Thymus (tissue), 11 donors: ENCODE measurements around the gene TBX21. TPM values are rescaled to one million over a fixed set of nuclear protein-coding genes. Genes with fewer than 3 reads are reported as not detected.

Source experiments
- DNase-seq, 9 donors: peaks; one replicate each; pipeline ENCODE4 v3.0.0-alpha.2; 2013; ENCODE audit warnings: low spot score in 9 of 9, low read depth in 6 of 9, missing footprints in 1 of 9
- H3K27ac ChIP-seq, 2 donors: one replicate each; pipeline ENCODE4 v1.5.1; 2013; ENCODE audit warnings: control low read depth in 1 of 2, low read depth in 1 of 2, low read length in 1 of 2, mild to moderate bottlenecking in 1 of 2, moderate library complexity in 1 of 2
- H3K27me3 ChIP-seq, 2 donors: one replicate each; pipeline ENCODE4 v1.5.1; 2013; ENCODE audit warnings: low read length in 1 of 2; ENCODE audit not compliant: control insufficient read depth in 2 of 2, insufficient read depth in 1 of 2
- H3K36me3 ChIP-seq, 2 donors: one replicate each; pipeline ENCODE4 v1.5.1; 2013; ENCODE audit warnings: low read length in 1 of 2, mild to moderate bottlenecking in 1 of 2, moderate library complexity in 1 of 2; ENCODE audit not compliant: control insufficient read depth in 2 of 2, insufficient read depth in 2 of 2
- H3K4me1 ChIP-seq, 2 donors: one replicate each; pipeline ENCODE4 v1.5.1; 2013; ENCODE audit warnings: low read length in 2 of 2; ENCODE audit not compliant: control insufficient read depth in 2 of 2, insufficient read depth in 2 of 2
- H3K4me3 ChIP-seq, 2 donors: one replicate each; pipeline ENCODE4 v1.5.1; 2013; ENCODE audit warnings: low read length in 2 of 2, control low read depth in 1 of 2, mild to moderate bottlenecking in 1 of 2
- H3K9me3 ChIP-seq, 2 donors: one replicate each; pipeline ENCODE4 v1.5.1; 2013; ENCODE audit warnings: low read length in 1 of 2, mild to moderate bottlenecking in 1 of 2; ENCODE audit not compliant: control insufficient read depth in 2 of 2, insufficient read depth in 1 of 2
- WGBS: extraction: QIAGEN DNeasy Blood & Tissue Kit; methylation state at CpG from one replicate; pipeline ENCODE4 v1.1.7; 2013; 5-methylcytosine and 5-hydroxymethylcytosine counted together
- polyA plus RNA-seq: library from polyadenylated mRNA; stranded (reverse); fragments of 200-250 nt; gene quantifications from one replicate; pipeline ENCODE4 v1.2.3, GENCODE V29; 2013
- total RNA-seq: library from RNA; stranded (reverse); fragments of 120-200 nt; gene quantifications from one replicate; pipeline ENCODE4 v1.2.4, GENCODE V29; 2013
- donor health status: healthy.

TBX21 gene
- total and polyA plus RNA-seq, 2 donors: 1.6 TPM

- no peaks in the 10 kb centered on the region for H3K9me3 ChIP-seq
- 92% methylated on average over 3 of the region's 3 CpGs for WGBS
- peaks cover 14 to 19% of the 10 kb centered on the region in 2 donors for H3K4me1 ChIP-seq
- no peak for DNase-seq
- H3K27ac ChIP-seq: no peak overlapping the region
- no peak overlapping the region for H3K4me3 ChIP-seq
- peaks cover 4 to 18% of the 10 kb centered on the region in 2 donors for H3K36me3 ChIP-seq
- peaks cover 12 to 28% of the 10 kb centered on the region in 2 donors for H3K27me3 ChIP-seq
These were observed 42.9 kb upstream of the TBX21 start for GRCh38 chr17:47690121-47690520.

DNA sequence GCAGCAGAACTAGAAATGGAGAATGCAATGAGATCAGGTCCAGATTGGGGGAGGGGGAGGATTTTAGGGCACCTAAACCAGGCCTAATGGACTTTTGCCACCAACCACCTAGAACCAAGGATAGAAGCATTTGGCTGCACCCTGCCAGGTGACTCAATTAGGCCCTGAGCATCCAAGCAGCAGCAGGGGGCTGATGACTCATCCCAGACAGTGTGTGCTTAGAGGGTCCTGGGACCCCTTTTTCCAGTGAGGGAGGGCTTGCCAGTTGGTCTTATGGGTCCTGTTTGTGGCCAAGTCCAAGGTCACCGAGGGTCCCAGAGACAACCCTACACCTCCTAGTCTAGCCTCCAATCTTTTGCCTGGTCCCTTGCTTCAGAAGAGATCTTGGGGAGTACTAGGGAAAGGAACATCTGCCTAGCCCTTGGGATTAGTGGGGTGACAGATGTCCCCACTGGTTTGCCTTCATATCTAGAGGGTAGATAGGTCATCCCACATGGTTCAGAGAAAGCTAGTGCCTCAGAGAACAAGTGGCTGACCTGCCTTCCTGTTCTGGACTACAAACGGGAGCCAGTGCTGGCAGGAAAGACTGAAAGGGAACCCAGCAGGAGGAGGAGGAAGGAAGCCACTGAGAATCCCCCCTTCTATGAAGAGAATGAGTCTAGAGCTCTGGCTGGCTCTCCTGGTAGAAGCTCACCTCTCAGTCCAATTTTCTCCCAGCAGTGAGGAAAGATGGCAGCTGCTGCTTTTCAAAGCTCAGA, 40.7 kb upstream of the TBX21 start:
- peaks cover 15 to 26% of the 10 kb centered on the region in 2 donors for H3K4me1 ChIP-seq
- WGBS: 55% methylated on average over 2 of the region's 2 CpGs
- peaks cover 0 to 6% of the 10 kb centered on the region in 2 donors for H3K9me3 ChIP-seq
- no peak overlapping the region for H3K27ac ChIP-seq
- H3K27me3 ChIP-seq: peaks cover 21 to 45% of the 10 kb centered on the region in 2 donors
- H3K36me3 ChIP-seq: peaks cover 0 to 4% of the 10 kb centered on the region in 2 donors
- DNase-seq: no peak
- H3K4me3 ChIP-seq: no peak overlapping the region

GRCh38 chr17:47692895-47693730, 39.9 kb upstream of the TBX21 start:
- peaks cover 21 to 46% of the 10 kb centered on the region in 2 donors for H3K27me3 ChIP-seq
- peaks cover 0 to 6% of the 10 kb centered on the region in 2 donors for H3K9me3 ChIP-seq
- H3K36me3 ChIP-seq: peaks cover 0 to 4% of the 10 kb centered on the region in 2 donors
- H3K4me1 ChIP-seq: peaks cover 15 to 26% of the 10 kb centered on the region in 2 donors
- peak overlapping the region in 1 of 2 donors; percentile 72 for H3K4me3 ChIP-seq
- peak in 1 of 9 donors; percentile 21 for DNase-seq
- peak overlapping the region in 1 of 2 donors; percentile 60 for H3K27ac ChIP-seq
- WGBS: 31% methylated on average over 10 of the region's 10 CpGs

DNA sequence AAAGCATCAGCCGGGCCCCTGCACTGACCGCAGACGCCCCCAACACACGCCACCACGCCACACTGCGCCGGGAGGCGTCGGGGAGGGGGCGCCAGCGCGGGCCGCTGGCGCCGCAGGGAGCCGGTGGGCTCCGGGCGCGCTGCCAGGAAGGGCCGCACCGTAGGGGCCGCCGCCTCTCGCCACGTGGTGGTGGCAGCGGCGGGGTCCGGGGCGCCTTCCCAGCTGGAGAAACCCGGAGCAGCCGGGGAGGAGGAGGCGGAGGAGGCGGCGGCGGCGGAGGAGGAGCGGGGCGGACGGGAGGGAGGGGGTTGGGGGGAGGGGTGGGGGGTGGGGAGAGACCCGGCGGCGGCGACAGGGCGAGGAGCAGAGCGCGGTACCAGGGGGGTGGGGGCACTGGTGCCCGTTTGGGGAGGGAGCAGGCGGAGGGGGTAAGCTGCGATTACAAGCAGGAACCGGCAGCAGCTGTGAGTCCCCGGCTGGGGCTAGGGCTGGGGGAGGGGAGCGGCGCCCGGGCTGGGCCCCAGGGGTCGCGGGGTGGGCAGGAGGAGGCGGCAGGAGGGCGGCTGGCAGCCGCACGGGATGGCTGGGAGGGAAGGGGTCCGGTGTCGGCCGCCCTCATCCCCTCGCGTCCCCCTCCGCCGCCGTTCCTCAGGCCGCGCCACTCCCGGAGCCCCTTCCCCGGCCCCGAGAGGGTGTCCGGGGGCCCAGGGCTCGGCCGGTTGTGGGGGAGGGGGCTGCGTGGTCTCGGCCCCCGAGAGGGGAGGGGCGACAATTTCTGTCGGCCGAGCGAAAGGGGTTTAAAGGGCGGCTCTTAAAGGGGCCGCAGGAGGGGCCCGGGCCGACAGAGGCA, 39.1 kb upstream of the TBX21 start, which contains the start of gene TBKBP1:
TBKBP1 (plus strand) TSS at position 431 of the 850 bp plus-strand sequence. CDS start 1,952 bp downstream, outside the sequence.
- peaks cover 0 to 6% of the 10 kb centered on the region in 2 donors for H3K9me3 ChIP-seq
- H3K36me3 ChIP-seq: peaks cover 0 to 4% of the 10 kb centered on the region in 2 donors
- H3K27ac ChIP-seq: peak within 1 kb of the TSS in 1 of 2 donors; percentile 60
- peaks cover 19 to 32% of the 10 kb centered on the region in 2 donors for H3K4me1 ChIP-seq
- peaks cover 21 to 51% of the 10 kb centered on the region in 2 donors for H3K27me3 ChIP-seq
- WGBS: under 1% methylated on average over 86 of the region's 87 CpGs
- peak within 1 kb of the TSS; percentile 45 to 72 for H3K4me3 ChIP-seq
- DNase-seq: peak in 2 of 9 donors; percentile 53 to 65

DNA sequence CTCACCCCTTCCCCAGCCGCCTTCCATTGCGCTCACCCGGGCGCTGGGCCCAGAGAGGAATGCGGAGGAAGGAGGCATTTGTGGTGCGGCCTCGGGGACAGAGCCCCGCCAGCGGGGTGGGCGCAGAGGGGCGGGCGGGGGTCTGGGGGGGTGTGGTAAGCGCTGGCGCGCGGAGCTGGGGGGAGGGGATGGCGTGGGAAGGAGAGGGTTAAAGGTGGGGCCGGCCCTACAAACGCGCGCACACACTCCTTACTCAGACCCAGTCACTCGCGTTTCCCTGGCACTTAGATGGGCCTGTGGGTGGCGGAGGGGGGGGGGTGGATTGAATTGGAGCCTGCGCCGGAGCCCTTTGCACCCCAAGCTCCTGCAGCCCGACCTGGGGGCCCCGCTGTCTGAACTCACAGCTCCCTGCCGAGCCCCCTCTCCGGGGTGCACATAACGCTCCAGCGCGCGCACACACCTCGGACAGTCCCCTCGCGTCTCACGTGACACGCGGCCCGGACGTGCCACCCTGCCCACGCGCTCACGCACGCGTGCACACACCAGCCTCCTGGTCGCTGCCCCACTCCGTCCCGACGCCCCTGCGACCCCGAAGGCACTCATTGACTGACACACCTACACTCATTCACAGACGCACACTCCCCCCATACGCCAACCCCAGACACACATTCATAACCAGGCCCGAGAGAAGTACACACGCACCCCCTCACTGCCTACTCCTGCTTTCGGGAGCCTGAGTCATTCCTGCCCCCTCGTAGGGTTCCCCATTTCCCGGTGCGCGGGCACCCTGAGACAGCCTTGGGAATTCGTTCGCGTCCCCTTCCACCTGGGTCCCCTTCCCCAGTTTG, 38.2 kb upstream of the TBX21 start:
- peak in 1 of 9 donors; percentile 42 for DNase-seq
- under 1% methylated on average over 65 of the region's 65 CpGs for WGBS
- Histone ChIP-seq H3K4me1 (peaks cover 19 to 32% of the 10 kb centered on the region in 2 donors), H3K36me3 (peaks cover 0 to 4% of the 10 kb centered on the region in 2 donors), H3K27me3 (peaks cover 21 to 51% of the 10 kb centered on the region in 2 donors), H3K9me3 (peaks cover 0 to 6% of the 10 kb centered on the region in 2 donors), H3K27ac (peak overlapping the region in 1 of 2 donors; percentile 42), H3K4me3 (peak overlapping the region; percentile 45 to 72)

- Histone ChIP-seq H3K27me3 (peaks cover 21 to 51% of the 10 kb centered on the region in 2 donors), H3K9me3 (peaks cover 0 to 6% of the 10 kb centered on the region in 2 donors), H3K4me3 (peak overlapping the region; percentile 45 to 72), H3K36me3 (peaks cover 0 to 4% of the 10 kb centered on the region in 2 donors), H3K27ac (peak overlapping the region in 1 of 2 donors; percentile 42), H3K4me1 (peaks cover 19 to 36% of the 10 kb centered on the region in 2 donors)
- DNase-seq: no peak
- WGBS: 41% methylated on average over 47 of the region's 47 CpGs
These were observed 37.3 kb upstream of the TBX21 start for GRCh38 chr17:47695429-47696376.
